Endothelial cell of umbilical vein (primary cell): ENCODE measurements around the gene KIF22. TPM values are rescaled to one million over a fixed set of nuclear protein-coding genes. Genes with fewer than 3 reads are reported as not detected.

ENCODE experiments used
- BruUV-seq: library from RNA; stranded (reverse); fragments of 400-500 nt; replicated peaks from 2 replicates; lab custom pipeline; 2021; lab: Mats Ljungman, UMichigan
- CTCF ChIA-PET: fragments of 300-600, 350-600 bp; sonication (Branson Sonifier 250); formaldehyde crosslinking; loops from one replicate; lab custom pipeline; 2021; ENCODE audit warnings: antibody characterized with exemption, inconsistent platforms; lab: Charles Lee
- POLR2A ChIA-PET: fragments of 300-600, 350-600 bp; sonication (Branson Sonifier 250); formaldehyde crosslinking; loops from one replicate; lab custom pipeline; 2021; ENCODE audit warnings: antibody characterized with exemption, inconsistent platforms; lab: Charles Lee
- DNase-seq: peaks from one replicate; pipeline ENCODE4 v3.0.0-alpha.2; 2011; ENCODE audit warnings: low read depth, low spot score
- FAIRE-seq: peaks from 2 replicates; lab custom pipeline; 2011; peaks lifted over from hg19 to GRCh38; lab: Jason Lieb, UNC
- H2AFZ ChIP-seq: 2 replicates; pipeline ENCODE4 v1.6.0; 2012; ENCODE audit warnings: low read depth, low read length, control low read depth, inconsistent platforms
- H3K27ac ChIP-seq: 2 replicates; pipeline ENCODE4 v1.5.1; 2011; ENCODE audit warnings: low read depth, mild to moderate bottlenecking, control low read depth, low read length, moderate library complexity; ENCODE audit not compliant: insufficient read depth
- H3K27me3 ChIP-seq, 2 experiments: 2 replicates each; pipeline versions ENCODE4 v1.6.0 to v1.6.1; 2011; ENCODE audit warnings: low read length in 2 of 2, mixed read lengths in 1 of 2; ENCODE audit not compliant: control insufficient read depth in 2 of 2, insufficient read depth in 2 of 2
- H3K36me3 ChIP-seq, 2 experiments: 2 replicates in 1 of 2; 3 replicates in 1 of 2; pipeline ENCODE4 v1.5.1; 2011; ENCODE audit warnings: low read length in 2 of 2, mild to moderate bottlenecking in 1 of 2, moderate library complexity in 1 of 2; ENCODE audit not compliant: control insufficient read depth in 2 of 2, insufficient read depth in 2 of 2; ENCODE audit errors: extremely low read depth in 1 of 2
- H3K4me1 ChIP-seq: 3 replicates; pipeline ENCODE4 v1.5.1; 2011; ENCODE audit warnings: mild to moderate bottlenecking, low read length; ENCODE audit not compliant: control insufficient read depth, insufficient read depth; ENCODE audit errors: extremely low read depth
- H3K4me2 ChIP-seq: 2 replicates; pipeline ENCODE4 v1.6.1; 2011; ENCODE audit warnings: low read length, control low read depth, mixed read lengths; ENCODE audit not compliant: insufficient read depth
- H3K4me3 ChIP-seq, 3 experiments: fragments of 200-600 bp in 1 of 3; sonication (generic), shearing (Covaris generic) in 1 of 3; replicated peaks in 1 of 3; 2 replicates each; pipeline ENCODE4 v1.5.1; 2011 to 2016; ENCODE audit warnings: control low read depth in 3 of 3, low read length in 3 of 3, mild to moderate bottlenecking in 2 of 3, inconsistent platforms in 1 of 3, low read depth in 1 of 3, moderate library complexity in 1 of 3; ENCODE audit not compliant: insufficient read depth in 1 of 3
- H3K79me2 ChIP-seq: 2 replicates; pipeline ENCODE4 v1.6.0; 2012; ENCODE audit warnings: low read length, inconsistent platforms; ENCODE audit not compliant: control insufficient read depth, insufficient read depth
- H3K9ac ChIP-seq: replicated peaks from 2 replicates; pipeline ENCODE3; 2011; ENCODE audit warnings: low read length, control low read depth; ENCODE audit not compliant: insufficient read depth; ENCODE audit errors: extremely low read depth
- H3K9me1 ChIP-seq: replicated peaks from 3 replicates; pipeline ENCODE4 v1.6.0; 2011; ENCODE audit warnings: mild to moderate bottlenecking, low read length; ENCODE audit not compliant: control insufficient read depth, insufficient read depth; ENCODE audit errors: extremely low read depth
- H3K9me3 ChIP-seq: replicated peaks from 2 replicates; pipeline ENCODE4 v1.5.1; 2012; ENCODE audit warnings: low read length, inconsistent platforms; ENCODE audit not compliant: control insufficient read depth, insufficient read depth
- H4K20me1 ChIP-seq: replicated peaks from 2 replicates; pipeline ENCODE3; 2011; ENCODE audit warnings: mild to moderate bottlenecking, low read length; ENCODE audit not compliant: control insufficient read depth, insufficient read depth; ENCODE audit errors: extremely low read depth
- EZH2 ChIP-seq: IDR thresholded peaks from 2 replicates; pipeline ENCODE4 v1.6.1; 2012; ENCODE audit warnings: borderline replicate concordance, low read depth, mild to moderate bottlenecking, moderate library complexity, low read length, inconsistent platforms; ENCODE audit not compliant: severe bottlenecking
- FOS ChIP-seq: IDR thresholded peaks from 2 replicates; pipeline ENCODE4 v1.6.1; 2011; ENCODE audit warnings: mild to moderate bottlenecking, low read length, moderate library complexity, borderline replicate concordance; ENCODE audit not compliant: insufficient read depth
- GATA2 ChIP-seq: IDR thresholded peaks from 2 replicates; pipeline ENCODE4 v1.7.0; 2011; ENCODE audit warnings: low read depth, mild to moderate bottlenecking, moderate library complexity, mixed read lengths, low read length; ENCODE audit not compliant: insufficient read length, insufficient read depth
- JUN ChIP-seq: IDR thresholded peaks from 2 replicates; pipeline ENCODE4 v1.6.1; 2011; ENCODE audit warnings: borderline replicate concordance, low read depth; ENCODE audit not compliant: insufficient read length, insufficient read depth
- MYC ChIP-seq: IDR thresholded peaks from one replicate; pipeline ENCODE4 v1.6.1; 2011; ENCODE audit warnings: mild to moderate bottlenecking, low read depth, low read length
- POLR2A ChIP-seq: IDR thresholded peaks from 2 replicates; pipeline ENCODE4 v1.6.1; 2012; ENCODE audit warnings: low read depth, mild to moderate bottlenecking, control low read depth, low read length
- POLR2AphosphoS5 ChIP-seq: IDR thresholded peaks from 2 replicates; pipeline ENCODE4 v1.6.1; 2012; ENCODE audit warnings: low read depth, mild to moderate bottlenecking, control low read depth, low read length, moderate library complexity; ENCODE audit not compliant: insufficient read depth
- dilution Hi-C: fragments of 300-500 bp; cut with MboI; formaldehyde crosslinking; loops from one replicate; pipeline ENCODE4 v1.15.0; 2019; ENCODE audit warnings: low sequenced_read_pairs; ENCODE audit not compliant: extremely low pct_ligation_motif_present
- intact Hi-C: fragments of 100-400 bp; cut with micrococcal nuclease; formaldehyde crosslinking; loops from one replicate; pipeline ENCODE4 v1.10.0; 2022
- polyA plus RNA-seq, 4 experiments: library from polyadenylated mRNA; depleted of rRNA in 3 of 4; stranded (reverse) in 3 of 4; unstranded in 1 of 4; fragments of >200 nt; gene quantifications; 2 replicates each; pipeline versions ENCODE4 v1.2.1 to v1.2.3, GENCODE V29; 2011 to 2012; ENCODE audit warnings: missing spikeins in 1 of 4
- total RNA-seq: library from RNA; stranded (reverse); gene quantifications from 2 replicates; pipeline ENCODE4 v1.2.3, GENCODE V29; 2021
- TF ChIP-seq, protein P1 (sequence below): IDR thresholded peaks from 2 replicates; pipeline ENCODE4 v1.6.1; 2011; ENCODE audit not compliant: insufficient read depth, insufficient read length

KIF22 gene
- total and polyA plus RNA-seq, 2 donors (not counting 3 experiments of a cell fraction or from before 2014, with no cell fraction given), result 67.3 to 90.0 TPM

GRCh38 chr16:29804020-29804419 is 13.5 kb downstream of the KIF22 start:
- intact Hi-C loops, result no loop called here
- CTCF ChIA-PET, result interaction anchor here (0.7 to 3.1 kb wide), 8 partner anchors 9 to 262 kb away, joined by 3 to 16 read pairs (median 6); partner anchors contain the start of genes KIF22 and PAGR1

More at GRCh38 chr16:29804020-29804419, 13.5 kb downstream of the KIF22 start:
- H3K9me3 ChIP-seq, result no peaks in the 10 kb centered on the region
- H3K27ac ChIP-seq, result no peak overlapping the region
- H3K4me1 ChIP-seq, result peaks cover 19% of the 10 kb centered on the region
- H3K4me3 ChIP-seq, result no peak overlapping the region
- H3K36me3 ChIP-seq, result peaks cover 12 to 14% of the 10 kb centered on the region in 2 experiments
- TF ChIP-seq MYC (no peak), JUN (no peak), EZH2 (no peak), FOS (no peak), POLR2AphosphoS5 (no peak), POLR2A (no peak), GATA2 (no peak)
- TF ChIP-seq, protein P1, sequence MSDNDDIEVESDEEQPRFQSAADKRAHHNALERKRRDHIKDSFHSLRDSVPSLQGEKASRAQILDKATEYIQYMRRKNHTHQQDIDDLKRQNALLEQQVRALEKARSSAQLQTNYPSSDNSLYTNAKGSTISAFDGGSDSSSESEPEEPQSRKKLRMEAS, result no peak
- BruUV-seq, result no TSS peak
- no peaks in the 10 kb centered on the region for H3K9me1 ChIP-seq
- H2AFZ ChIP-seq, result no peak overlapping the region
- FAIRE-seq (no peak), DNase-seq (no peak)
- H3K79me2 ChIP-seq, result peaks cover 18% of the 10 kb centered on the region
- H3K9ac ChIP-seq, result no peak overlapping the region
- POLR2A ChIA-PET, result interaction anchor here (0.6 to 1.7 kb wide), 2 partner anchors 14 to 20 kb away, joined by 3 to 9 read pairs; partner anchors contain the start of gene KIF22
- dilution Hi-C loops, result loop anchor here (10.0 kb wide), 1 partner anchor 191 kb away; the partner anchor contains the start of genes HIRIP3 and INO80E
- H4K20me1 ChIP-seq, result no peaks in the 10 kb centered on the region
- H3K4me2 ChIP-seq, result no peak overlapping the region
- no peaks in the 10 kb centered on the region for H3K27me3 ChIP-seq
